ENCODE measurements around the gene ABCF2.

ABCF2 gene

GRCh38 chr7:151232091-151232916 lies 5.3 kb upstream of the ABCF2 start, which contains the start of gene CHPF2:
Gene CHPF2 (plus strand): TSS chr7:151232483. CDS start chr7:151234012, 1,529 bp downstream.
- peak within 1 kb of the TSS in 1 of 2 experiments; percentile 85 for H3K14ac ChIP-seq (ENCODE audit: low read length in 2 of 2)
- peaks cover 25% of the 10 kb centered on the region for H3K4me1 ChIP-seq (ENCODE audit: control insufficient read depth, insufficient read depth, low read depth, low read length)
- H4K91ac ChIP-seq (ENCODE audit: low read length) = peak within 1 kb of the TSS; percentile 98
- peak within 1 kb of the TSS; percentile 83 for H2BK15ac ChIP-seq (ENCODE audit: low read depth, poor library complexity, severe bottlenecking)
- H3K27ac ChIP-seq (ENCODE audit: low read length, poor library complexity, severe bottlenecking) = peak within 1 kb of the TSS; percentile 82
- H4K8ac ChIP-seq (ENCODE audit: low read length) = peak within 1 kb of the TSS; percentile 82
- peak within 1 kb of the TSS; percentile 96 to 97 for H3K4me3 ChIP-seq (ENCODE audit: insufficient read depth in 1 of 2, low read depth in 1 of 2, low read length in 2 of 2)
- peak within 1 kb of the TSS; percentile 97 for H3K9ac ChIP-seq (ENCODE audit: low read length)
- peak within 1 kb of the TSS; percentile 14 to 17 for H2BK12ac ChIP-seq (ENCODE audit: low read length in 2 of 2)
- H3K4ac ChIP-seq (ENCODE audit: low read depth in 1 of 2, low read length in 2 of 2) = peak within 1 kb of the TSS; percentile 95 to 96
- under 1% methylated on average over 78 of the region's 79 CpGs for WGBS
- no peaks in the 10 kb centered on the region for H3K27me3 ChIP-seq (ENCODE audit: control insufficient read depth in 1 of 2, insufficient read depth in 1 of 2, low read length in 2 of 2)
- H3K9me3 ChIP-seq (ENCODE audit: control insufficient read depth, low read length) = no peaks in the 10 kb centered on the region
- peak within 1 kb of the TSS; percentile 50 to 92 for H3K18ac ChIP-seq (ENCODE audit: low read depth in 1 of 2, low read length in 2 of 2)
- peak within 1 kb of the TSS; percentile 64 for H2BK120ac ChIP-seq (ENCODE audit: low read depth, low read length)
- peak; percentile 88 for DNase-seq
- H3K79me1 ChIP-seq (replicated peaks; ENCODE audit: low read length, poor library complexity, severe bottlenecking) = no peaks in the 10 kb centered on the region
- H3K36me3 ChIP-seq (ENCODE audit: control insufficient read depth in 1 of 2, insufficient read depth in 2 of 2, low read depth in 1 of 2, low read length in 2 of 2) = peaks cover 31 to 32% of the 10 kb centered on the region in 2 experiments
- H2BK5ac ChIP-seq (ENCODE audit: low read depth, low read length, poor library complexity, severe bottlenecking) = peak within 1 kb of the TSS; percentile 83
- H3K4me2 ChIP-seq (ENCODE audit: low read length, poor library complexity, severe bottlenecking) = peak within 1 kb of the TSS; percentile 86
- H2AFZ ChIP-seq (ENCODE audit: low read depth, low read length) = peak within 1 kb of the TSS; percentile 96
- peak within 1 kb of the TSS; percentile 20 for H2AK5ac ChIP-seq (ENCODE audit: low read length, severe bottlenecking)
- H3K23ac ChIP-seq (ENCODE audit: low read length in 2 of 2) = peak within 1 kb of the TSS; percentile 9 to 70

GRCh38 chr7:151231080-151231479 lies 4.1 kb upstream of the ABCF2 start:
- Histone ChIP-seq H2BK120ac (ENCODE audit: low read depth, low read length) (no peak overlapping the region), H3K23ac (ENCODE audit: low read length in 2 of 2) (no peak overlapping the region), H2BK15ac (ENCODE audit: low read depth, poor library complexity, severe bottlenecking) (no peak overlapping the region), H4K91ac (ENCODE audit: low read length) (no peak overlapping the region), H3K4me3 (ENCODE audit: insufficient read depth in 1 of 2, low read depth in 1 of 2, low read length in 2 of 2) (no peak overlapping the region), H2AK5ac (ENCODE audit: low read length, severe bottlenecking) (no peak overlapping the region), H3K9ac (ENCODE audit: low read length) (no peak overlapping the region), H3K27ac (ENCODE audit: low read length, poor library complexity, severe bottlenecking) (no peak overlapping the region), H3K4me1 (ENCODE audit: control insufficient read depth, insufficient read depth, low read depth, low read length) (peaks cover 24% of the 10 kb centered on the region), H3K18ac (ENCODE audit: low read depth in 1 of 2, low read length in 2 of 2) (no peak overlapping the region), H3K4me2 (ENCODE audit: low read length, poor library complexity, severe bottlenecking) (no peak overlapping the region), H4K8ac (ENCODE audit: low read length) (no peak overlapping the region), H3K36me3 (ENCODE audit: control insufficient read depth in 1 of 2, insufficient read depth in 2 of 2, low read depth in 1 of 2, low read length in 2 of 2) (peaks cover 19 to 22% of the 10 kb centered on the region in 2 experiments), H2BK5ac (ENCODE audit: low read depth, low read length, poor library complexity, severe bottlenecking) (no peak overlapping the region), H3K14ac (ENCODE audit: low read length in 2 of 2) (no peak overlapping the region), H3K79me1 (replicated peaks; ENCODE audit: low read length, poor library complexity, severe bottlenecking) (peaks cover 2% of the 10 kb centered on the region), H2BK12ac (ENCODE audit: low read length in 2 of 2) (no peak overlapping the region), H3K4ac (ENCODE audit: low read depth in 1 of 2, low read length in 2 of 2) (no peak overlapping the region), H3K9me3 (ENCODE audit: control insufficient read depth, low read length) (no peaks in the 10 kb centered on the region), H3K27me3 (ENCODE audit: control insufficient read depth in 1 of 2, insufficient read depth in 1 of 2, low read length in 2 of 2) (no peaks in the 10 kb centered on the region), H2AFZ (ENCODE audit: low read depth, low read length) (no peak overlapping the region)
- DNase-seq = no peak
- 56% methylated on average over 1 of the region's 1 CpG for WGBS

GRCh38 chr7:151229249-151229648 lies 2.2 kb upstream of the ABCF2 start:
- H3K4me1 ChIP-seq (ENCODE audit: control insufficient read depth, insufficient read depth, low read depth, low read length) = peaks cover 17% of the 10 kb centered on the region
- H3K4me3 ChIP-seq (ENCODE audit: insufficient read depth in 1 of 2, low read depth in 1 of 2, low read length in 2 of 2) = no peak overlapping the region
- H2BK5ac ChIP-seq (ENCODE audit: low read depth, low read length, poor library complexity, severe bottlenecking) = no peak overlapping the region
- H2BK12ac ChIP-seq (ENCODE audit: low read length in 2 of 2) = no peak overlapping the region
- no peaks in the 10 kb centered on the region for H3K27me3 ChIP-seq (ENCODE audit: control insufficient read depth in 1 of 2, insufficient read depth in 1 of 2, low read length in 2 of 2)
- H3K23ac ChIP-seq (ENCODE audit: low read length in 2 of 2) = no peak overlapping the region
- no peak overlapping the region for H3K4me2 ChIP-seq (ENCODE audit: low read length, poor library complexity, severe bottlenecking)
- no peak overlapping the region for H4K8ac ChIP-seq (ENCODE audit: low read length)
- H3K27ac ChIP-seq (ENCODE audit: low read length, poor library complexity, severe bottlenecking) = no peak overlapping the region
- 97% methylated on average over 8 of the region's 10 CpGs for WGBS
- H2BK15ac ChIP-seq (ENCODE audit: low read depth, poor library complexity, severe bottlenecking) = no peak overlapping the region
- H3K18ac ChIP-seq (ENCODE audit: low read depth in 1 of 2, low read length in 2 of 2) = no peak overlapping the region
- no peak overlapping the region for H3K9ac ChIP-seq (ENCODE audit: low read length)
- no peak overlapping the region for H2AK5ac ChIP-seq (ENCODE audit: low read length, severe bottlenecking)
- no peaks in the 10 kb centered on the region for H3K9me3 ChIP-seq (ENCODE audit: control insufficient read depth, low read length)
- no peak overlapping the region for H3K14ac ChIP-seq (ENCODE audit: low read length in 2 of 2)
- H2BK120ac ChIP-seq (ENCODE audit: low read depth, low read length) = no peak overlapping the region
- DNase-seq = no peak
- H4K91ac ChIP-seq (ENCODE audit: low read length) = no peak overlapping the region
- peaks cover 14 to 19% of the 10 kb centered on the region in 2 experiments for H3K36me3 ChIP-seq (ENCODE audit: control insufficient read depth in 1 of 2, insufficient read depth in 2 of 2, low read depth in 1 of 2, low read length in 2 of 2)
- peaks cover 13% of the 10 kb centered on the region for H3K79me1 ChIP-seq (replicated peaks; ENCODE audit: low read length, poor library complexity, severe bottlenecking)
- no peak overlapping the region for H3K4ac ChIP-seq (ENCODE audit: low read depth in 1 of 2, low read length in 2 of 2)
- no peak overlapping the region for H2AFZ ChIP-seq (ENCODE audit: low read depth, low read length)

GRCh38 chr7:151228024-151228866 lies 1.2 kb upstream of the ABCF2 start:
- Histone ChIP-seq H2AK5ac (ENCODE audit: low read length, severe bottlenecking) (no peak overlapping the region), H3K9me3 (ENCODE audit: control insufficient read depth, low read length) (no peaks in the 10 kb centered on the region), H4K91ac (ENCODE audit: low read length) (no peak overlapping the region), H2AFZ (ENCODE audit: low read depth, low read length) (no peak overlapping the region), H3K4ac (ENCODE audit: low read depth in 1 of 2, low read length in 2 of 2) (no peak overlapping the region), H2BK15ac (ENCODE audit: low read depth, poor library complexity, severe bottlenecking) (no peak overlapping the region), H3K14ac (ENCODE audit: low read length in 2 of 2) (no peak overlapping the region), H3K27ac (ENCODE audit: low read length, poor library complexity, severe bottlenecking) (peak overlapping the region; percentile 87), H3K4me3 (ENCODE audit: insufficient read depth in 1 of 2, low read depth in 1 of 2, low read length in 2 of 2) (peak overlapping the region in 1 of 2 experiments; percentile 97), H3K23ac (ENCODE audit: low read length in 2 of 2) (no peak overlapping the region), H3K9ac (ENCODE audit: low read length) (peak overlapping the region; percentile 96), H2BK5ac (ENCODE audit: low read depth, low read length, poor library complexity, severe bottlenecking) (no peak overlapping the region), H3K18ac (ENCODE audit: low read depth in 1 of 2, low read length in 2 of 2) (no peak overlapping the region), H3K36me3 (ENCODE audit: control insufficient read depth in 1 of 2, insufficient read depth in 2 of 2, low read depth in 1 of 2, low read length in 2 of 2) (peaks cover 17 to 27% of the 10 kb centered on the region in 2 experiments), H3K4me1 (ENCODE audit: control insufficient read depth, insufficient read depth, low read depth, low read length) (peaks cover 11% of the 10 kb centered on the region), H2BK12ac (ENCODE audit: low read length in 2 of 2) (no peak overlapping the region), H4K8ac (ENCODE audit: low read length) (peak overlapping the region; percentile 55), H3K79me1 (replicated peaks; ENCODE audit: low read length, poor library complexity, severe bottlenecking) (peaks cover 23% of the 10 kb centered on the region), H2BK120ac (ENCODE audit: low read depth, low read length) (no peak overlapping the region), H3K4me2 (ENCODE audit: low read length, poor library complexity, severe bottlenecking) (peak overlapping the region; percentile 83), H3K27me3 (ENCODE audit: control insufficient read depth in 1 of 2, insufficient read depth in 1 of 2, low read length in 2 of 2) (no peaks in the 10 kb centered on the region)
- DNase-seq = no peak
- WGBS = 78% methylated on average over 10 of the region's 10 CpGs
